ENCODE results near the gene RAB30.
A peak's percentile ranks its signal among the peaks of the same experiment; 100 is the strongest.
"Not testable (repeated sequence)": the region's sequence is repeated elsewhere in the genome, so short reads cannot be mapped to it uniquely, and the experiment has no call there.

Gene RAB30

GRCh38 chr11:82967381-82967780, 104.3 kb downstream of the RAB30 start:
- Histone ChIP-seq H3K27ac (ENCODE audit: low read length) (no peak overlapping the region; the same call in 1 of the 2 replicates), H2AFZ (ENCODE audit: low read length) (no peak overlapping the region), H4K20me1 (ENCODE audit: insufficient read depth, low read length) (no peaks in the 10 kb centered on the region), H3K79me2 (ENCODE audit: low read length) (no peaks in the 10 kb centered on the region), H3K9me2 (replicated peaks; ENCODE audit: insufficient read depth, low read length) (no peaks in the 10 kb centered on the region), H3K9me3 (replicated peaks; ENCODE audit: insufficient read depth, low read length) (no peaks in the 10 kb centered on the region), H3K36me3 (replicated peaks; ENCODE audit: insufficient read depth, low read length) (no peaks in the 10 kb centered on the region), H3F3A (ENCODE audit: insufficient read depth, low read length) (peaks cover 33% of the 10 kb centered on the region), H3K4me2 (ENCODE audit: low read depth, low read length) (no peak overlapping the region), H3K9ac (ENCODE audit: low read length) (no peak overlapping the region), H3K4me3 (ENCODE audit: low read length) (no peak overlapping the region), H3K4me1 (ENCODE audit: low read length) (peaks cover 47% of the 10 kb centered on the region), H3K27me3 (replicated peaks; ENCODE audit: insufficient read depth, low read length) (no peaks in the 10 kb centered on the region)
- TF ChIP-seq EZH2 (optimal IDR thresholded peaks at IDR 0.05; ENCODE audit: low read depth, low read length) (no peak), EZH2phosphoT487 (IDR thresholded peaks at IDR 0.05; ENCODE audit: low read length) (no peak), CTCF (IDR thresholded peaks at IDR 0.05; ENCODE audit: low read length) (no peak)
- DNase-seq = no peak

- not testable (repeated sequence) for H3K27ac ChIP-seq (ENCODE audit: low read length); H3K4me2 ChIP-seq (ENCODE audit: low read depth, low read length); H3F3A ChIP-seq (ENCODE audit: insufficient read depth, low read length); H3K9me2 ChIP-seq (replicated peaks; ENCODE audit: insufficient read depth, low read length); H3K4me3 ChIP-seq (ENCODE audit: low read length); H3K79me2 ChIP-seq (ENCODE audit: low read length); H2AFZ ChIP-seq (ENCODE audit: low read length); H3K36me3 ChIP-seq (replicated peaks; ENCODE audit: insufficient read depth, low read length); DNase-seq; H3K9me3 ChIP-seq (replicated peaks; ENCODE audit: insufficient read depth, low read length); H4K20me1 ChIP-seq (ENCODE audit: insufficient read depth, low read length); H3K27me3 ChIP-seq (replicated peaks; ENCODE audit: insufficient read depth, low read length); H3K9ac ChIP-seq (ENCODE audit: low read length)
- H3K4me1 ChIP-seq (ENCODE audit: low read length) = peaks cover 43% of the 10 kb centered on the region
These were observed 109.7 kb downstream of the RAB30 start for GRCh38 chr11:82962021-82962420.

DNA sequence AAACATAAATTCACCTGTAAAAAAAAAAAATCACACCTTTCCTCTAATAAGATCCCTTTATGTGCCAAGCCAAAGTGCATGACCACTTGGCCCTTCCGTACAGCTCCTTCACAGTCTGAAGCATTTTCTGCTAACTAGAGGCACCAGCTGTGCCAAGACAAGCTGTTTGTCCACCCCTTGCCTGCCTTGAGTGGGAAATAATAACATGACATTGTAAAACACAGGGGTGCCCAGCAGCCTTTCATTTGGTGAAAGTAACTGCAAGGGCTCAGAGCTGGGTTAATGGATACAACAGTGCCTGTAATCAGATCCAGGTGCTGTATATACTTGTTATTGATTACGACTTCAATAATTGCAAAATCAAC, 110.9 kb downstream of the RAB30 start:
- Histone ChIP-seq H4K20me1 (ENCODE audit: insufficient read depth, low read length) (no peaks in the 10 kb centered on the region), H3F3A (ENCODE audit: insufficient read depth, low read length) (peaks cover 10% of the 10 kb centered on the region), H3K9me3 (replicated peaks; ENCODE audit: insufficient read depth, low read length) (no peaks in the 10 kb centered on the region), H3K36me3 (replicated peaks; ENCODE audit: insufficient read depth, low read length) (no peaks in the 10 kb centered on the region), H3K27ac (ENCODE audit: low read length) (peak overlapping the region; percentile 68; the same call in 1 of the 2 replicates), H3K4me2 (ENCODE audit: low read depth, low read length) (peak overlapping the region; percentile 77), H3K9me2 (replicated peaks; ENCODE audit: insufficient read depth, low read length) (no peaks in the 10 kb centered on the region), H3K4me3 (ENCODE audit: low read length) (no peak overlapping the region), H3K27me3 (replicated peaks; ENCODE audit: insufficient read depth, low read length) (no peaks in the 10 kb centered on the region), H2AFZ (ENCODE audit: low read length) (no peak overlapping the region), H3K79me2 (ENCODE audit: low read length) (no peaks in the 10 kb centered on the region), H3K9ac (ENCODE audit: low read length) (peak overlapping the region; percentile 35; the same call in 1 of the 2 replicates), H3K4me1 (ENCODE audit: low read length) (peaks cover 50% of the 10 kb centered on the region)
- TF ChIP-seq CTCF (IDR thresholded peaks at IDR 0.05; ENCODE audit: low read length) (no peak), EZH2 (optimal IDR thresholded peaks at IDR 0.05; ENCODE audit: low read depth, low read length) (no peak), EZH2phosphoT487 (IDR thresholded peaks at IDR 0.05; ENCODE audit: low read length) (no peak)
- no peak for DNase-seq

GRCh38 chr11:82959987-82960778, 111.5 kb downstream of the RAB30 start:
- peak overlapping the region; percentile 68 for H3K27ac ChIP-seq (ENCODE audit: low read length)
- peak overlapping the region; percentile 24 for H3K4me3 ChIP-seq (ENCODE audit: low read length)
- no peaks in the 10 kb centered on the region for H3K79me2 ChIP-seq (ENCODE audit: low read length)
- no peaks in the 10 kb centered on the region for H3K27me3 ChIP-seq (replicated peaks; ENCODE audit: insufficient read depth, low read length)
- H3K9me3 ChIP-seq (replicated peaks; ENCODE audit: insufficient read depth, low read length) = no peaks in the 10 kb centered on the region
- H3F3A ChIP-seq (ENCODE audit: insufficient read depth, low read length) = peaks cover 10% of the 10 kb centered on the region
- H4K20me1 ChIP-seq (ENCODE audit: insufficient read depth, low read length) = no peaks in the 10 kb centered on the region
- peak; percentile 90 for DNase-seq
- H3K36me3 ChIP-seq (replicated peaks; ENCODE audit: insufficient read depth, low read length) = no peaks in the 10 kb centered on the region
- no peaks in the 10 kb centered on the region for H3K9me2 ChIP-seq (replicated peaks; ENCODE audit: insufficient read depth, low read length)
- TF ChIP-seq EZH2 (optimal IDR thresholded peaks at IDR 0.05; ENCODE audit: low read depth, low read length) (no peak), CTCF (IDR thresholded peaks at IDR 0.05; ENCODE audit: low read length) (no peak)
- H3K4me2 ChIP-seq (ENCODE audit: low read depth, low read length) = peak overlapping the region; percentile 77
- H3K4me1 ChIP-seq (ENCODE audit: low read length) = peaks cover 55% of the 10 kb centered on the region
- H2AFZ ChIP-seq (ENCODE audit: low read length) = no peak overlapping the region
- H3K9ac ChIP-seq (ENCODE audit: low read length) = peak overlapping the region; percentile 35; the same call in 1 of the 2 replicates

DNA sequence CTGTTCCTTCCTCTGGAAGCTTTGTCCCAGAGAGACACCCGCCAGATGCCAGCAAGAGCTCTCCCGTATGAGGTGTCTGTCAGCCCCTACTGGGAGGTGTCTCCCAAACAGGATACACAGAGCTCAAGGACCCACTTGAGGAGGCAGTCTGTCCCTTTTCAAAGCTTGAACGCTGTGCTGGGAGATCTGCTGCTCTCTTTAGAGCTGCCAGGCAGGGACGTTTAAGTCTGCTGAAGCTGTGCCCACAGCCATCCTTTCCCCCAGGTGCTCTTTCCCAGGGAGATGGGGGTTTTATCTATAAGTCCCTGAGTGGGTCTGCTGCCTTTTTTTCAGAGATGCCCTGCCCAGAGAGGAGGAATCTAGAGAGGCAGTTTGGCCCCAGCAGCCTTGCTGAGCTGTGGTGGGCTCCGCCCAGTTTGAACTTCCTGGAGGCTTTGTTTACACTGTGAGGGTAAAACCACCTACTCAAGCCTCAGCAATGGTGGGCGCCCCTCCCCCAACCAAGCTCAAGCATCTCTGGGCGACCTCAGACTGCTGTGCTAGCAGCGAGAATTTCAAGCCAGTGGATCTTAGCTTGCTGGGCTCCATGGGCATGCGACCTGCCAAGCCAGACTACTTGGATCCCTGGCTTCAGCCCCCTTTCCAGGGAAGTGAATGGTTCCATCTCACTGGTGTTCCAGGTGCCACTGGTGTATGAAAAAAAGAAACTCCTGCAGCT, 115.8 kb downstream of the RAB30 start:
- H3F3A ChIP-seq (ENCODE audit: insufficient read depth, low read length); H3K9ac ChIP-seq (ENCODE audit: low read length); H3K36me3 ChIP-seq (replicated peaks; ENCODE audit: insufficient read depth, low read length); H3K9me2 ChIP-seq (replicated peaks; ENCODE audit: insufficient read depth, low read length); H3K27me3 ChIP-seq (replicated peaks; ENCODE audit: insufficient read depth, low read length); H3K27ac ChIP-seq (ENCODE audit: low read length); H3K4me3 ChIP-seq (ENCODE audit: low read length); H2AFZ ChIP-seq (ENCODE audit: low read length); H3K4me2 ChIP-seq (ENCODE audit: low read depth, low read length); H3K79me2 ChIP-seq (ENCODE audit: low read length); H4K20me1 ChIP-seq (ENCODE audit: insufficient read depth, low read length); H3K9me3 ChIP-seq (replicated peaks; ENCODE audit: insufficient read depth, low read length): not testable (repeated sequence)
- peaks cover 39% of the 10 kb centered on the region for H3K4me1 ChIP-seq (ENCODE audit: low read length)
- peak; percentile 21 for DNase-seq

Data from MM.1S (cell line).